NAMALWA (cell line): ENCODE measurements around the gene HRH1.

ENCODE experiments used
- DNase-seq: peaks from one replicate; pipeline ENCODE4 v3.0.0-alpha.2; 2015; ENCODE audit warnings: low spot score

HRH1 gene

DNA sequence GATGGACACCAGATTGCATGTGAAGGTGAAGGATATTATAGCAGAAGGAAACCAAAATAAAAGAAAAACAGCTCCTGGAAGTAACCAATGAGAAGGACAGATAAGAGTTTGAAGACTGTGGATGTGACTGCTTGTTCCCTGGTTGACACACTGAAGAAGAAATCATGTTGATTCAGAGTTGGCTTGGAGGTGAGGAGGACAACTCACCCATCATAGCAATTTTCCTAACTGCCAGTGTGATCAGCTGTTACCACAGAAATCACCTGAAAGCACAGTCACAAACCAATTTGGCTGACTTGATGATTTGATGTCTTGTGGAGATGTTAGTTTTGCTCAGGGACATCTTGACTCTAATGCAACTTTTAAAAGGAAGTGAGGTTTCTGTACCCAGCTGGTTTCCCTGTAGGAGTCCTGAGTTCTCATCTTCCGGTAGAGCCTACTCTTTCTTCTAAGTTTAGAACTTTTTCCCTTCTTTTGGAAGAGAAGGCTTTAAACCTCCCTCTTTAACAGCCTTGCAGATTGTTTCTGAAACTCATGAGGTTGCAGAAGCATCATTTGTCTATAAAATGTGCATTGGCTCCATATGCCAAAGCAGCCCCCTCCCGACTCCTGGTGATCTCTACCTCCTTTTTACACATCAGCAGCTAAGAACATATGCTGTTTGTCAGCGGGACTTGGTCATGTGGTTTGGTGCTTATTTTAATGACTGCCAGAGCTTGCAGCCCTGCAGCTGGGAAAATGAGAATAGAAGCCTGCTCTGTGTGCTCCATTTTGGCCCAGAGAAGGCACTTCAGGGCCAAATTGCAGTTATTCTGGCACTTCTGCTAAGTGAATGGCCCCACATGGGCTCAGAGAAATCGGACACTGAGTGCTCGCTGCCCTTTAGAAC is 128.2 kb downstream of the HRH1 start:
- DNase-seq: no peak

DNA sequence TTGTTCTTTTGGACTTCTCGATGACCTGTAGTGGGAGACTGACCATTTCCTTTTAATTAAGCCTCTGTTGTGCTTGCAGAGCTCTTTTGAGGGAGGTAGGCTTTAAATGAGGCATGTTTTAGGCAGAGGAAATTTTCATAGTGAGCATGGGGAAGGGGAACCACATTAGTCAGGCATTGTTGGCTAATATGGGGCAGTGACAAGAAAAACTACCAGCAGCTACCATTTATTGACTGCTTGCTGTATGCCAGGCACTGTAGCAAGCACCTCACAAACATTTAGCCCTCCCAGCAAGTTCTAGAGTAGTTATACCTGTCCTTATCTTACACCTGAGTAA is 128.8 kb downstream of the HRH1 start:
- DNase-seq: no peak

GRCh38 chr3:11284011-11284410 is 129.7 kb downstream of the HRH1 start:
- no peak for DNase-seq

GRCh38 chr3:11285471-11285870 is 131.2 kb downstream of the HRH1 start:
- no peak for DNase-seq

DNA sequence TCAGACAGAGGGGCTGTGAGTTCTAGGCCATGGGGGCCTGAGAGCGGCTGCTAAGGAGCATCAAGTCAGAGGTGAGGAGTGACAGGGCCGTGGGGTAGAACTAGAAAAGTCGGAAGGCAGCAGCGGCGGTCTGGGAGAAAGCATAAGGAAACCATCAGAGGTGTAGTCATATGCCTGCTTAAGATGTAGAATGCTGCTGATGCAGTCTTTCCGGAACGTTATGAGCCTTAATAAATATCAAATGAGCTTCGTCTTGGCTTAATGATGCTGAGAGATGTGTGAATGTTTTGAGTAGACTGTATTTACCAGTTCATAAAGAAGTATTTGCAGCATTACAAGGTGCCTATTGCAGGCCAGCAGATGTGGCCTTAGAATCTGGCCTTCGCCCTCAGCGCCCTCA is 133.1 kb downstream of the HRH1 start:
- DNase-seq: no peak

GRCh38 chr3:11288021-11288491 is 133.8 kb downstream of the HRH1 start:
- no peak for DNase-seq

DNA sequence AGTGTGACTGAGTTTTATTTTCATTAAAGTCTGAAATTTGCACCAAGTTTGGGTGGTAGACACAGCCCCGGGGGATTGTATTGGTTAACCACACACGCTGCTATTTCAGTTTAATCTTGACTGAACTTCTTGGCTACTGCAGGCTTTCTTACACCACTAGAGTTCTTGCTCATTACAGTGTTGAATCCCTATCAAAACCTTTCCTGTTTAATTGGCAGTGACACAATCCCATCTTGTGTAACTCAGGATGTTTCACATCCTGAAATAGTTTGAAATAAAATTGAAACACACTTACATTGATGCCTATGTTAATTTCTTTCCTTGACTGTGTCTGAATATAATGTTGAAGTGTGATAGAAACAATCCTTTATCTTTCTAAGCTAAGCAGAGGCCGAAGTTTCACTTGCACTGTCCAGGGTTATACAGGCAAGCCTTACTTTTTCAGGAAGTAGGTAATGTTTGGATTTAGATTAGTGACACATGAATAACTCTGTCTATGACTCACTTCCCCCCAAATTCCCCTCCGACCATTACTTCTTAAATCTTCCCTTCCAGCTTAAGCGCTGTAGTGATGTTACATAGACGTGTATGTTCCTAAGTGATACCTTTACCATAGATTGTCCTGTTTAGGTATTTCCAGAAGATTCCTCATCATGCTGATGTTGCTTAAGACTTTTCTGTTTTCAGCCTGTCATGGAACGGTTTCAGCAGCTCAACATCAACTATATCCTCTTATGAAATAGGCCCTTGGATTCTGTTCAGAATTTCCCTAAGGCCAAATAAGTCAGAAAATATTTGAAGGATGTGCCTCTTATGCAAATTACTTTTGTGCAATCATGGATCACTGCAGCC is 134.7 kb downstream of the HRH1 start:
- peak; percentile 43 for DNase-seq

GRCh38 chr3:11289864-11290263 is 135.6 kb downstream of the HRH1 start:
- no peak for DNase-seq

GRCh38 chr3:11290743-11291680 is 136.7 kb downstream of the HRH1 start:
- no peak for DNase-seq

DNA sequence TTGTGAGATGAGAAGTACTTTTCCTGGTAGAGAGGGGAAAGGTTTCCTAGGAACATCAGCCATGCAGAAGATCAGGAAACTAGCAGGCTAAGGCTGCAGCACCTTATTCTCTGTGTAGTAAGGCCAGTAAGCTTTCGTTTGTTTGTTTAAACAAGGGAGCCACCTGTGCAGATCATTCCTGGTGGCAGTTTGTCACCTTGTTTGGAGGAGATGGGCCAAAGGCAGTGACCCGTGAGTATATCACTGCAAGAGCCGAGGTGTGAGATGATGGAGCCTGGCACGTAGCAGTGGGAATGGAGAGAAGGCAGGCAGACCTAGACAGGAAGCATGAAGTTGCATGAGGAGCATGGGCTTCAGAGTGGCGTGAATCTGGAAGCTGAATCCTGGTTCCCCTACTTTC is 137.5 kb downstream of the HRH1 start:
- no peak for DNase-seq

DNA sequence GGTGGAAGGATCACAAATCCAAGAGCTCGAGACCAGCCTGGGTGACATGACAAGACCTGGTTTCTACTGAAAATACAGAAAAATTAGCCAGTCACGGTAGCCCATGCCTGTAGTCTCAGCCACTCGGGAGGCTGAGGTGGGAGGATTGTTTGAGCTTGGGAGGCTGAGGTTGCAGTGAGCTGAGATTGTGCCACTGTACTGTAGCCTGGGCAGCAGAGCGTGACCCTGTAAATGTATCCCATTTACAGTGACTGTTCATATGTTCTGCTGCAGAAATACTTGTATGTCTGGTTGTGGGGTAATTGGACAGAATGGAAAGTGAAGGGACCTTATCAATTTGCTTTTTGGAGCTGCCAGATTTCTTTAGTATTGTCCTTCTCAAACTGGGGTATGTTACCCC is 142.8 kb downstream of the HRH1 start:
- DNase-seq: no peak

- no peak for DNase-seq
Measured at GRCh38 chr3:11300970-11301369, 146.7 kb downstream of the HRH1 start.

GRCh38 chr3:11302444-11302843 is 148.2 kb downstream of the HRH1 start:
- no peak for DNase-seq

DNA sequence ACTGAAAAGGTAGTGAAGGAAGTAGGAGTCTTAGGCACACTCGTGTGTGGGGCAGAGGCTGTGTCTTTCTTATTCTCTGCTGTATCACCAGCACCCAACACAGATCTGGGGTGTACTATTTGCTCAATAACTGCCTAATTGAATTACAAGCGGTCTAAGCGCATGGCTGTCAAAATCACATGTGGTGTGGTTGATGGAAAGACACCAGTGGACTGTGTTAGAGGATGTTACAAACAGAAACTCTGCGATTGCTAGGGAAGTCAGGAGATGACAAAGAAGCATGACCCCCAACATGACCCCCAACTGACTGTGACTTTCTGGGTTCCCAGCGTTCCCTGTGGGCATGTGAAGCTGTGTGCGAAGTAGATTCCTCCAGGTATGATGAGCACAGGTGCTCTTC is 149.9 kb downstream of the HRH1 start:
- DNase-seq: no peak

DNA sequence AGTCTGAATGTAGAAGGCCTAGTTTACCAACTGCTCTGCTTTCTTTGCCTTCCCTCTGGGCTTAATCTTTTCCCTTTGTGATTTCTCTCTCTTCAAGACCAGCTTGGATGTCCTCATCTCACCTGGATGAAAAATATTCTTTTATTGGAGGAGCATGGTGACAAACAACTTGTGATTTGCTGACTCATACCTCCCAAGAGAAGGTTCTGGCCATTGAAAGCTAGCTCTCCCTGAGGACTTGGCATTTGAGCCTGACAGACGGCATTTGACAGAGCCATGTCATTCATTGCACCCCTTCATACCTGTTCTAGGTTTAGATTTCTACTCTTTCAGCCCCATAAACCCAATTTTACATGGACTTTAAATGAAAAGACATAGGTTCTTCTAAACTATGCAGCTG is 151.2 kb downstream of the HRH1 start:
- no peak for DNase-seq

- no peak for DNase-seq
Measured at GRCh38 chr3:11306817-11307589, 152.7 kb downstream of the HRH1 start.

GRCh38 chr3:11307830-11308432 is 153.6 kb downstream of the HRH1 start:
- no peak for DNase-seq

DNA sequence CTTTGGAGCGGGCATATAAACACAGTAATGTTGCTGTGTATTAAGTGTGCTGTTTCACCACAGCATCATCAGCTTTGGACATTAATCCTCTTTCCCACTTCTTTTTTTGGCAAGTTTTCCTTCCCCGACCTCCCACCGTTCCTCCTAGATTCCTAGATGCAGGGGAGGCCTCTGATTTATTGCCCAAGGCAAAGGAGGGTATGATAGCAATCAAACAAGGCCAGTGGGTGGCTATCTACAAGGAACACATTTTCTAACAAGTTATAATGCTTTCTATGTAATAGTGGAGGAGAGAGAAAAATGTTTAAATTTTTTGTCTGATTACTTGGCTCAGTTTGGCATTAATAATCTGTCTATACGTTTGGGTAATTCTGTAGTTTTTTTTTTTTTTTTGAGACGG is 156.0 kb downstream of the HRH1 start:
- no peak for DNase-seq

DNA sequence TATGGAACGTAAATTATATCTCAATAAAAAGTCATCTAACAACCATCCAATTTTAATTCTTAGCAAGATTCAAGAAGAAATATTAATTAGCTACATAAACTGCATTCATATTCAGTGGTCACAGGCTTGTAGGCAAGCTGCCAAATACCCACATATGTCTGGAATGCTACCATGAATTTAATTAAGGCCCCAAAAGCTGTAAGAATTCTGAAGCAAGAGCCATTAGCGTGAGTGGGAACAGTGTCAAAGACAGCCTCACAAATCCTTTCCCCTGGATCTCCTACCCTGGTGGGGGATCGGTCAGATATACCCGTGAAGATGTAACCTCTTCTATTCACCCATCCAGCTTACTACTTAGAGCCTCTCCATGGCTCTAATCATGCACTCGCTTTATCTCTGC is 157.9 kb downstream of the HRH1 start:
- no peak for DNase-seq
